Vagina (tissue), 2 donors: ENCODE results near the gene SYCP2L.

Experiments used
- CTCF ChIP-seq, 3 experiments: fragments of 450-650 bp in 2 of 3; fragments of 200-600 bp in 1 of 3; sonication (generic) in 1 of 3; IDR thresholded peaks; one replicate each; pipeline ENCODE4 v1.5.1; 2017 to 2019; ENCODE audit warnings: antibody characterized with exemption in 3 of 3, mild to moderate bottlenecking in 2 of 3, moderate library complexity in 2 of 3
- POLR2A ChIP-seq, 2 donors: fragments of 450-650 bp; IDR thresholded peaks; one replicate each; pipeline ENCODE4 v1.6.1; 2017; ENCODE audit warnings: antibody characterized with exemption in 2 of 2, mild to moderate bottlenecking in 2 of 2, moderate library complexity in 2 of 2
- POLR2AphosphoS5 ChIP-seq, 2 donors: sonication (generic); formaldehyde crosslinking; IDR thresholded peaks; one replicate each; pipeline ENCODE4 v1.9.0; 2017; ENCODE audit warnings: antibody characterized with exemption in 2 of 2, mild to moderate bottlenecking in 2 of 2, low read depth in 1 of 2; ENCODE audit not compliant: insufficient read depth in 1 of 2

- TF ChIP-seq CTCF (IDR thresholded peaks at IDR 0.05) (no peak), POLR2A (IDR thresholded peaks at IDR 0.05) (no peak), POLR2AphosphoS5 (IDR thresholded peaks at IDR 0.05; ENCODE audit: insufficient read depth in 1 of 2, low read depth in 1 of 2) (no peak)
Observed at GRCh38 chr6:10861086-10861485, 25.8 kb upstream of the SYCP2L start.
